CD4-positive, alpha-beta memory T cell (primary cell): ENCODE results near the gene MAPKAPK2. TPM values are rescaled to one million over a fixed set of nuclear protein-coding genes. Genes with fewer than 3 reads are reported as not detected.
A peak's percentile ranks its signal among the peaks of the same experiment; 100 is the strongest.

Source experiments
- CTCF ChIA-PET: fragments of 350-600 bp; sonication (Branson Sonifier 250); formaldehyde crosslinking; loops from one replicate; lab custom pipeline; 2021; ENCODE audit warnings: inconsistent platforms; ENCODE audit not compliant: partially characterized antibody; lab: Charles Lee
- POLR2A ChIA-PET: fragments of 350-600 bp; sonication (Branson Sonifier 250); formaldehyde crosslinking; loops from one replicate; lab custom pipeline; 2021; ENCODE audit not compliant: partially characterized antibody; lab: Charles Lee
- DNase-seq, 5 donors: peaks; one replicate each; pipeline versions ENCODE4 v3.0.0 to v3.0.0-alpha.2; 2020 to 2022; ENCODE audit warnings: mixed read lengths in 1 of 5
- H3K27ac ChIP-seq: one replicate; pipeline ENCODE4 v1.7.0; 2013; ENCODE audit warnings: low read depth, low read length
- H3K27me3 ChIP-seq: 2 replicates; pipeline ENCODE4 v1.7.0; 2013; ENCODE audit warnings: mild to moderate bottlenecking, low read length, moderate library complexity; ENCODE audit not compliant: insufficient read depth
- H3K36me3 ChIP-seq: 2 replicates; pipeline ENCODE4 v1.7.0; 2013; ENCODE audit warnings: mild to moderate bottlenecking, low read length, moderate library complexity; ENCODE audit not compliant: insufficient read depth
- H3K4me1 ChIP-seq: 2 replicates; pipeline ENCODE4 v1.7.0; 2013; ENCODE audit warnings: mild to moderate bottlenecking, low read length, moderate library complexity; ENCODE audit not compliant: insufficient read depth
- H3K4me3 ChIP-seq, 2 donors: one replicate each; pipeline ENCODE4 v1.7.0; 2013; ENCODE audit warnings: low read length in 2 of 2, mild to moderate bottlenecking in 1 of 2
- H3K9me3 ChIP-seq, 2 donors: one replicate each; pipeline ENCODE4 v1.7.0; 2013; ENCODE audit warnings: low read length in 2 of 2, control low read depth in 1 of 2; ENCODE audit not compliant: control insufficient read depth in 1 of 2
- H3K27ac Mint-ChIP-seq, 7 donors: one replicate each; pipeline ENCODE4 v1.8.0; 2020 to 2021; ENCODE audit warnings: mixed read lengths in 7 of 7, mild to moderate bottlenecking in 6 of 7, inconsistent platforms in 3 of 7, moderate library complexity in 3 of 7
- H3K27me3 Mint-ChIP-seq, 2 donors: one replicate each; pipeline ENCODE4 v1.8.0; 2020 to 2021; ENCODE audit warnings: mixed read lengths in 2 of 2
- H3K36me3 Mint-ChIP-seq, 2 donors: one replicate each; pipeline ENCODE4 v1.8.0; 2020 to 2021; ENCODE audit warnings: mixed read lengths in 2 of 2, inconsistent platforms in 1 of 2, mild to moderate bottlenecking in 1 of 2
- H3K4me1 Mint-ChIP-seq, 4 donors: one replicate each; pipeline ENCODE4 v1.8.0; 2020 to 2021; ENCODE audit warnings: mixed read lengths in 4 of 4, mild to moderate bottlenecking in 1 of 4
- H3K4me3 Mint-ChIP-seq, 8 donors: one replicate each; pipeline ENCODE4 v1.8.0; 2020 to 2021; ENCODE audit warnings: mixed read lengths in 8 of 8, mild to moderate bottlenecking in 7 of 8, moderate library complexity in 6 of 8, inconsistent platforms in 3 of 8
- H3K9me3 Mint-ChIP-seq, 8 donors: one replicate each; pipeline ENCODE4 v1.8.0; 2020 to 2021; ENCODE audit warnings: mixed read lengths in 8 of 8, mild to moderate bottlenecking in 5 of 8, inconsistent platforms in 3 of 8, moderate library complexity in 1 of 8
- intact Hi-C: fragments of 100-400 bp; cut with micrococcal nuclease; formaldehyde crosslinking; loops from one replicate; pipeline ENCODE4 v1.15.1; 2023
- polyA plus RNA-seq, 2 donors: library from polyadenylated mRNA; unstranded; fragments of 300-500 nt; fragmentation: Illumina TruSeq; gene quantifications; one replicate each; pipeline ENCODE4 v1.2.3, GENCODE V29; 2021
- total RNA-seq, 2 experiments: library from RNA; stranded (reverse); gene quantifications; one replicate each; pipeline ENCODE4 v1.2.3, GENCODE V29; 2021

Gene MAPKAPK2
- total and polyA plus RNA-seq, 4 experiments from 2014 or later, result 1.3 to 72.8 (median 37.8) TPM

DNA sequence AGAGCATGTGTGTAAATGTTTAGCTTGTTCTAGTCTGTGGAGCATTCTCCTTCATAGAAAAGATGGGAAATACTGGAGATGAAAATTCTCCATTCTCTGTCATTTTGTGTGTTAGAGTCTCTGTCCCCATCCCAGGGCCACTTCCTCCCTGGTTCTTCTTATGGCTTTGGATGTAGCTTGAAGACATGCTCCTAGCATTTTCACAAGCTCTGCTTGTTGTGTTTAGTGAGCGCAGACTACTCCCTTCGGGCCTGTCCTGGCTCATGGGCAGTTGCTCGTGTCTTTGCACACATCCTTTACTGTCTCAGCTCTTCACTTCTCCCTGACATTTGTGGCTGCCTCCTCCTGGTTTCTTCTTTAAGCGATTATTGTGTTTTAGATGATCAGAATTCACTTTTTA lies 30.4 kb downstream of the MAPKAPK2 start:
- Histone ChIP-seq H3K4me1 (peaks cover 92% of the 10 kb centered on the region), H3K9me3 (no peaks in the 10 kb centered on the region), H3K27me3 (no peaks in the 10 kb centered on the region), H3K4me3 (peak overlapping the region in 1 of 2 donors; percentile 7), H3K36me3 (no peaks in the 10 kb centered on the region), H3K27ac (peak overlapping the region; percentile 34)
- Mint-ChIP-seq H3K9me3 (peaks cover 0 to 4% (median 0%) of the 10 kb centered on the region in 8 donors), H3K36me3 (no peaks in the 10 kb centered on the region), H3K27ac (peak overlapping the region; percentile 71 to 96 (median 95)), H3K27me3 (no peaks in the 10 kb centered on the region), H3K4me3 (peak overlapping the region in 7 of 8 donors; percentile 68 to 83 (median 71)), H3K4me1 (peaks cover 71 to 90% (median 83%) of the 10 kb centered on the region in 4 donors)
- no peak for DNase-seq
- CTCF ChIA-PET, result interaction anchor here (0.7 to 6.3 kb wide), 12 partner anchors 9 to 288 kb away, joined by 3 to 92 read pairs (median 4); no protein-coding TSS in a partner anchor
- intact Hi-C loops, result loop anchor here (5.0 kb wide), 1 partner anchor 33 kb away; the partner anchor contains the start of gene MAPKAPK2
- POLR2A ChIA-PET, result interaction anchor here (0.7 to 3.1 kb wide), 14 partner anchors 9 to 207 kb away, joined by 3 to 24 read pairs (median 5); partner anchors contain the start of genes DYRK3, FCMR and MAPKAPK2

DNA sequence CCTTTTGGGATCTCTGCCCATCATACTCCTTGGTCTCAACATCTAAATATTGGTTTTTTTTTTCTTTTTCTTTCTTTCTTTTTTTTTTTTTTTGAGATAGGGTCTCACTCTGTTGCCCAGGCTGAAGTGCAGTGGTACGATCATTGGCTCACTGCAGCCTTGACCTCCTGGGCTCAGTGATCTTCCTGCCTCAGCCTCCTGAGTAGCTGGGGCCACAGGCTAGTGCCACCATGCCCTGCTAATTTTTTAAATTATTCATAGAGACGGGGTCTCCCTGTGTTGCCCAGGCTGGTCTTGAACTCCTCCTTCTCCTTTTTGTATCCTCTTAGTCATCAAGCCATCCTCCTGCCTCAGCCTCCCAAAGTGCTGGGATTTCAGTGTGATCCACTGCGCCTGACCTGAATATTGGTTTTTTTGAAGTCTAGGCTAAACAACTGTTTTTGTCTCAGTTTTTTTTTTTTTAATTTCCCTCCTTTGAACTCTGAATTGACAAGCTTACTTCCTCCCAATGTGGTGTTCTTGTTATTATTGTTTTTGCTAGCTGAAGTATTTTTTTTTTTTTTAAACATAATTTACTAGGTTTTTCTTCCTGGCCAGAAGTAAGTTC lies 30.9 kb downstream of the MAPKAPK2 start:
- H3K27ac ChIP-seq, result peak overlapping the region; percentile 34
- H3K9me3 ChIP-seq, result no peaks in the 10 kb centered on the region
- no peaks in the 10 kb centered on the region for H3K36me3 Mint-ChIP-seq
- peaks cover 0 to 4% (median 0%) of the 10 kb centered on the region in 8 donors for H3K9me3 Mint-ChIP-seq
- H3K27me3 ChIP-seq, result no peaks in the 10 kb centered on the region
- H3K27ac Mint-ChIP-seq, result peak overlapping the region; percentile 87 to 97 (median 95)
- no peaks in the 10 kb centered on the region for H3K36me3 ChIP-seq
- H3K4me3 ChIP-seq, result peak overlapping the region in 1 of 2 donors; percentile 7
- intact Hi-C loops, result loop anchor here (1.0 to 5.0 kb wide), 2 partner anchors 11 to 33 kb away; partner anchors contain the start of gene MAPKAPK2
- POLR2A ChIA-PET, result interaction anchor here (0.9 to 3.1 kb wide), 10 partner anchors 10 to 206 kb away, joined by 3 to 24 read pairs (median 6); partner anchors contain the start of genes FCMR and MAPKAPK2
- peaks cover 89% of the 10 kb centered on the region for H3K4me1 ChIP-seq
- H3K27me3 Mint-ChIP-seq, result no peaks in the 10 kb centered on the region
- H3K4me3 Mint-ChIP-seq, result peak overlapping the region; percentile 16 to 83 (median 73)
- CTCF ChIA-PET, result interaction anchor here (0.7 to 6.3 kb wide), 11 partner anchors 9 to 267 kb away, joined by 3 to 92 read pairs (median 4); no protein-coding TSS in a partner anchor
- peaks cover 66 to 86% (median 78%) of the 10 kb centered on the region in 4 donors for H3K4me1 Mint-ChIP-seq
- peak; percentile 63 to 75 (median 67) for DNase-seq

DNA sequence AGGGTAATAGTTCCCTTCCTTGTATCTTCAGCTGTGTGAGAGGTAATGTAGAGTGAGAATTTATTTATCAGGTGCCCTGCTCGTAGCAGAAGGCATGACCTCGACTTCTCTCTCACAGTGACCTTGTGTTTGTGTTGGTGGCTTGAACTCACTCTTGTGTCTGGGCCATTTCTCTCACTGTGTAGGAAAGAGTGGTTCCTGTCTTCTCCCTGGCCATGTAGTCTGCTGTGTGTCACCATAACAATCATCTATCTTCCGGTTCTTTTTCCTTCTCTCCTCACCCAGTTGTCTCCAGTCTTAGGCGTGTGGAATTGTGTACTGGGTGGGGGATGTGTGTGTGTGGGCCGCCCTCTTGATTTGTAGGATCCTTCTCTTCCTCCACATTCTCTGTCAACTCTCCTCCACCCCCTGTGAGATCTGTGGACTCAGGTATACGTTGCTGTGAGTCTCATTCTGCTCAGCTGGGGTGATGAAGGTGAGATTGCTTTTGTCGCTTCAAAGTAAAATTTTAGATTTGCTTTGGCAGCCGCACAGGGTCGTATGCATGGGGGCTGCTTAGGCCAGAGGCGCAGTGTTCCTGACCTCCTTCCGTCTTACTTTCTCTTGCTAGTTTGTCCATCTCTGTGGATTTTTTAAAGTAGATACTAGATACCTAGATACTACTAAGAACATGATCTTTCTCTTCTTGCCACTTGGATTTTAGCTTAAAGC lies 31.6 kb downstream of the MAPKAPK2 start:
- no peaks in the 10 kb centered on the region for H3K9me3 ChIP-seq
- peak overlapping the region in 7 of 8 donors; percentile 68 to 83 (median 75) for H3K4me3 Mint-ChIP-seq
- H3K27me3 Mint-ChIP-seq, result no peaks in the 10 kb centered on the region
- no peaks in the 10 kb centered on the region for H3K36me3 ChIP-seq
- peaks cover 0 to 4% (median 0%) of the 10 kb centered on the region in 8 donors for H3K9me3 Mint-ChIP-seq
- intact Hi-C loops, result loop anchor here (1.0 to 5.0 kb wide), 2 partner anchors 12 to 34 kb away; partner anchors contain the start of gene MAPKAPK2
- no peaks in the 10 kb centered on the region for H3K36me3 Mint-ChIP-seq
- peak overlapping the region in 1 of 2 donors; percentile 5 for H3K4me3 ChIP-seq
- ChIA-PET POLR2A (interaction anchor here (0.7 to 3.1 kb wide), 8 partner anchors 11 to 206 kb away, joined by 3 to 24 read pairs (median 4); partner anchors contain the start of gene FCMR), CTCF (interaction anchor here (0.9 to 6.3 kb wide), 10 partner anchors 9 to 266 kb away, joined by 3 to 92 read pairs (median 6); no protein-coding TSS in a partner anchor)
- H3K27ac ChIP-seq, result peak overlapping the region; percentile 34
- peak overlapping the region; percentile 87 to 97 (median 95) for H3K27ac Mint-ChIP-seq
- peaks cover 91% of the 10 kb centered on the region for H3K4me1 ChIP-seq
- peaks cover 71 to 92% (median 83%) of the 10 kb centered on the region in 4 donors for H3K4me1 Mint-ChIP-seq
- DNase-seq, result no peak
- no peaks in the 10 kb centered on the region for H3K27me3 ChIP-seq

DNA sequence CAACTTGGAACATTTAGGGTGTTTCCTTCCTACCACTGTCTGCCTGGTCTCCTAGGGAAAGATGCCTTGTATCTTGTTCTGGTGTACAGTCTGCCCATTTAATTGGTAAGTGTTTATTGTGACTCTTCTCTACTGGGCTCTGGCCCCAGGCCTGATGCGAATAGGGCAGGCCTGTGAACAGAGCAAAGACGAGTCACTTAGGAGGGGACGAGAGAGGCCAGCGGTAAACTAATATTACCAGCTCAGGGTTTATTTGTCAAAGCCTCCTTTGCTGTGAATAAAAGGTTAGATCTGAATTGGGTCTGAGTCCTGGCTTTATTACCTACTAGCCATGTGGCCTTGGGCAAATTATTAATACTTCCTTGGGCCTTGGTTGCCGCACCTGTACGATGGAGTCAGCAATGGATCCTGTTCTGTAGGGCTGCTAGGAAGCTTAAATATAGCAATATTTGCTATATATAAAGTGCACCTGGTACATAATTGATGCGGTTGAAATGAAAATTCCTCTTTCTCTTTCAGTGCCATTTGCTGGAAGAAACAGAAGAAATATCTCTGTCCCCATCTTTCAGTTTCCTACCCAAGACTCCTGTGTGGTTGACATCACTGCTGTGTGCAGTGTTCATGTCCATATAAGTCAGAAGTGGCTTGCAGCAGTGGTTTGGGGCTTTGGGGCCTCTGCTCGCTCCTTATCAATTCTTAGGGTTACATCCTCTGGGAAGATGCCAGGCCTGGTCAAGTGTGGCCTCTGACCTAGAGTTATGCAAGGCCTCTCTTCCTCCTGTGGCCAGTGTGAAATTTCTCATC lies 32.4 kb downstream of the MAPKAPK2 start:
- no peaks in the 10 kb centered on the region for H3K36me3 Mint-ChIP-seq
- no peaks in the 10 kb centered on the region for H3K36me3 ChIP-seq
- intact Hi-C loops, result loop anchor here (1.0 to 5.0 kb wide), 2 partner anchors 13 to 35 kb away; partner anchors contain the start of gene MAPKAPK2
- peaks cover 68 to 90% (median 81%) of the 10 kb centered on the region in 4 donors for H3K4me1 Mint-ChIP-seq
- peak; percentile 21 to 59 (median 33) for DNase-seq
- H3K4me1 ChIP-seq, result peaks cover 86% of the 10 kb centered on the region
- H3K27ac ChIP-seq, result peak overlapping the region; percentile 34
- peaks cover 0 to 4% (median 0%) of the 10 kb centered on the region in 8 donors for H3K9me3 Mint-ChIP-seq
- no peaks in the 10 kb centered on the region for H3K27me3 Mint-ChIP-seq
- ChIA-PET CTCF (interaction anchor here (1.0 to 6.3 kb wide), 6 partner anchors 8 to 264 kb away, joined by 3 to 92 read pairs (median 7); no protein-coding TSS in a partner anchor), POLR2A (interaction anchor here (0.7 to 3.1 kb wide), 4 partner anchors 11 to 192 kb away, joined by 3 to 15 read pairs (median 3); no protein-coding TSS in a partner anchor)
- no peaks in the 10 kb centered on the region for H3K27me3 ChIP-seq
- H3K9me3 ChIP-seq, result no peaks in the 10 kb centered on the region
- peak overlapping the region; percentile 57 to 83 (median 73) for H3K4me3 Mint-ChIP-seq
- H3K4me3 ChIP-seq, result no peak overlapping the region
- H3K27ac Mint-ChIP-seq, result peak overlapping the region; percentile 87 to 97 (median 95)

DNA sequence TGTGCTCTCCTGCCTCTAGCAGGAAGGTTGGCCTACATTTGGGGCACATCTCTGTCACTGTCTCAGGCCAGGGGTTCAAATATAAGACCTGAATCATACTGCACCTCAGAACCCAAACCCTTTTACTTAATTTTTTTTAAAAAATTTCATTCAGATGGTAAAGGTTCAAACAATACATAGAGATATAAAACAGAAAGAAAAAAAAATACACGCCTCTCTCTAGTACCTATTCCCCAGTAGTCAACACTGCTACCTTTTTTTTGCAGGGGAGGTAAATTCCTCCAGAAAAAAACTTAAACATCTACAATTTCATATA lies 32.9 kb downstream of the MAPKAPK2 start:
- Mint-ChIP-seq H3K4me3 (peak overlapping the region; percentile 11 to 83 (median 66)), H3K27ac (peak overlapping the region; percentile 87 to 96 (median 95)), H3K36me3 (no peaks in the 10 kb centered on the region), H3K4me1 (peaks cover 64 to 84% (median 76%) of the 10 kb centered on the region in 4 donors), H3K9me3 (peaks cover 0 to 4% (median 0%) of the 10 kb centered on the region in 8 donors), H3K27me3 (no peaks in the 10 kb centered on the region)
- ChIA-PET CTCF (interaction anchor here (0.9 to 1.7 kb wide), 2 partner anchors 216 to 264 kb away, joined by 4 to 6 read pairs; no protein-coding TSS in a partner anchor), POLR2A (interaction anchor here (1.1 to 1.2 kb wide), 2 partner anchors 9 to 31 kb away, joined by 3 to 4 read pairs; no protein-coding TSS in a partner anchor)
- no peaks in the 10 kb centered on the region for H3K27me3 ChIP-seq
- H3K27ac ChIP-seq, result peak overlapping the region; percentile 34
- intact Hi-C loops, result loop anchor here (5.0 kb wide), 1 partner anchor 35 kb away; the partner anchor contains the start of gene MAPKAPK2
- H3K9me3 ChIP-seq, result no peaks in the 10 kb centered on the region
- H3K4me3 ChIP-seq, result no peak overlapping the region
- H3K4me1 ChIP-seq, result peaks cover 80% of the 10 kb centered on the region
- no peaks in the 10 kb centered on the region for H3K36me3 ChIP-seq
- no peak for DNase-seq
